SKM-1 (cell line): ENCODE data around the gene LIF.
"Not testable (repeated sequence)": the region's sequence is repeated elsewhere in the genome, so short reads cannot be mapped to it uniquely, and the experiment has no call there.

Experiments
- DNase-seq: peaks from one replicate; lab custom pipeline; 2025; ENCODE audit not compliant: unreplicated experiment; lab: John Stamatoyannopoulos, UW

The LIF gene

DNA sequence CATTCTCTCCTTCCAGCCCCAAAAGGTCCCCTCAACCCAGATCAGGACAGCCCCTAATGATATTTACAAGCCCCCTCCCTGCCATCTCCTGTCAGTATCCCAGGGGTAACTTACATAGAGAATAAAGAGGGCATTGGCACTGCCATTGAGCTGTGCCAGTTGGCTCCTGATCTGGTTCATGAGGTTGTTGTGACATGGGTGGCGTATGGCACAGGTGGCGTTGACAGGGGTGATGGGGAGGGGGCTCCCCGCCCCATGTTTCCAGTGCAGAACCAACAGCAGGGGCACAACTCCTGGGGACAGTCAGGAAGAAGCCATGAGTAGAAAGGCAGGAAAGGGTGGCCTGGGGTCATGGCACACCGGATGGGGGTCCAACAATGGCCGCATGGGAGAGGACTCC lies 1.9 kb downstream of the LIF start:
- DNase-seq = no peak

DNA sequence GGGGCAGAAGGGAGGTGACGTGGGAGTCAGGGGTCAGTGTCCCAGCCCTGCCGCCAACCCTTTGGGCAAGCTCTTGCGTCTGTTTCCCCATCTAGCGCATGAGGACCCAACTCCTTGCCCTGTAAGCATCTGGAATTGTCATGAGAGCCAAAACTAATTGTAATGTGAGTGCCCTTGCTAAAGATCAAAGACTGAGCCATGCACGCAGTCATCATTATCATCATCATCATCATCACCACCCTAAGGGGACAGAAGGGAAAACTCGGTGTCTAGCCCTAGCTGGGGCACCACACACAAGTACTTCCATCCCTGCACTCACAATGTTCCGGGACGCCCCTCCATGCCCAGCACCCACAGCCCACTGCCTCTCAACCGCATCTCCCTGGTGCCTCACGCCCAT lies 2.5 kb downstream of the LIF start:
- DNase-seq = no peak

DNA sequence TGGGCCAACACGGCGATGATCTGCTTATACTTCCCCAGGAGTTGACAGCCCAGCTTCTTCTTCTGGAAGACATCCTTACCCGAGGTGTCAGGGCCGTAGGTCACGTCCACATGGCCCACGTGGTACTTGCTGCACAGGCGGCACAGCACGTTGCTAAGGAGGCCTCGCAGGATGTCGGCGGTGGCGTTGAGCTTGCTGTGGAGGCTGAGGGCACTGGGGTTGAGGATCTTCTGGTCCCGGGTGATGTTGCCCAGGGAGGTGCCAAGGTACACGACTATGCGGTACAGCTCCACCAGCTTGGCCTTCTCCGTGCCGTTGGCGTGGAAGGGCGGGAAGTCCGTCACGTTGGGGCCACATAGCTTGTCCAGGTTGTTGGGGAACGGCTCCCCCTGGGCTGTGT lies 2.9 kb downstream of the LIF start:
- DNase-seq = no peak

DNA sequence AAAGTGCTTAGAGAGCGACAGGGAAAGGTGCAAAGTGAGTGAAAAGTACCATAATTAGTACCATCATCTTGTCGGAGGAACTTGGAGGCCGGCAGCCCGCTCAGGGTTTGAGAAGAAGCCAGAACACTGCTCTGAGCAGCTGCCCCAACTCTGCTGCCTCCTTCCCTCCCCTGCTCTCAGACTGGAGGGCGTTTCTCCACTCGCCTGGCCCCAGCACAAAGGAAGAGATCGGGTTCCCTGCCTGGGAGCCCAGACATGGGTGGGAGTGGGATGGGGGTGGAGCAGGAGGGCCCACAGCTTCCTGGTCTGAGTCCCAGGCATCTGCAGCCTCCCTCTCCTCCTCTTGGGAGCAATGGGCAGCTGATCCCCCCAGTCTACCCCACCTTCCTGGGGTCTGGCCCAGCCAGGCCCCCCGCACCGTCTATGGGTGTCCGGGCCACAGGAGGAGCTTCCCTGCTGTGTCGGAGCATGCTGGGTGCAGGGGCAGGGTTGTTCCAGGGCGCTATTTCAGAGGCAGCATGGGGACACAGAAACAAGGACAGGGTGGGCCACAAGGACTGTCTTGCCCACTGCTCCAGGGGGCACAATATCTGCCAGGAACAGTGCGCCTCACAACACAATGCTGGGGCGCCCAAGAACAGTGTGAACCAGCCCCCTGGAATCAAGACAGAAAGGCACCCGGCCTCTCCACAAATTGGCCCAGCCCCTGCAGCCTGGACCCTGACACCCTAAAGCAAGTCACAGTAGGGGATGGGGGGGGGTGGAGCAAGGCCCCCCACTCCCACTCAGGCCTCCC lies 4.8 kb downstream of the LIF start:
- DNase-seq = no peak

DNA sequence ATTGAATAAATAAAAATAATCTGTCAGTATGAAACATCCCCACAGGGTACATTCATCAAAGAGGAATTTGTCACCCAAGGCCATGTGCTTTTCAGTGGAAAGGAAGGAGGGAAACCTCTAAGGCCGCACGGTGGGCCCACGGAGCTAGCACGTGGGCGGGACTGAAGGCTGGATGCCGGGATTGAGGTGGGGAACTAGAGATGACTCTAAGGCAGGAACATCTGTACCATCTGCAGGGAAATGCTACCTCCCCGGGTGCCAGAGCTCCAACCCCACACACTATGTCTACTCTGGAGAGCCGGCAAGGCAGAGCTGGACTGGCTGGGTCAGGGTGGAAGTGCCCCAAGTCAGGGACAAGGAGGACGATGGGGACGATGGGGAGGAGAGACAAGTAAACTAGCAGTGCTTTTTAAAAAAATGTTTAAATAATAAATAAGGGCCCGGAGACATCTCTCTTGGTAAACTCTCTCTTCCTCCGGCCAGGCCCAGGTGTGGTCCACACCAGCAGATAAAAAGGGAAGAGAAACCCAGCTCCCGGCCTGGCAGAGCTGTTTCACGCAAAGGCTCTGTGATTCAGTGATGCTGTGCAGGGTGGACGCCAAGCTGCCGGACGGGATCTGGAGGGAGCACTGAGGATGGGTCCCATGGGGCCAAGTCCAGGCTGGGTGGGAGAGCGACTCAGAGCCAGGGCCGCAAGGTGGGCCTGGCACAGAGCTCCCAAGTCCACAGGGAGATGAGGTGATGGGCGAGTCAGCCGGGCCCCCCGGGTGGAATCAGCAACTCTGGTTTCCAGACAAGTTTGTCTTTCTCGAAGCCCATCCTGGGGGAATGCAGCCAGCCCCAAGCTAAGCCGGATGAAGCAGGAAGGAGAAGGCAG lies 5.8 kb downstream of the LIF start:
- no peak for DNase-seq

DNA sequence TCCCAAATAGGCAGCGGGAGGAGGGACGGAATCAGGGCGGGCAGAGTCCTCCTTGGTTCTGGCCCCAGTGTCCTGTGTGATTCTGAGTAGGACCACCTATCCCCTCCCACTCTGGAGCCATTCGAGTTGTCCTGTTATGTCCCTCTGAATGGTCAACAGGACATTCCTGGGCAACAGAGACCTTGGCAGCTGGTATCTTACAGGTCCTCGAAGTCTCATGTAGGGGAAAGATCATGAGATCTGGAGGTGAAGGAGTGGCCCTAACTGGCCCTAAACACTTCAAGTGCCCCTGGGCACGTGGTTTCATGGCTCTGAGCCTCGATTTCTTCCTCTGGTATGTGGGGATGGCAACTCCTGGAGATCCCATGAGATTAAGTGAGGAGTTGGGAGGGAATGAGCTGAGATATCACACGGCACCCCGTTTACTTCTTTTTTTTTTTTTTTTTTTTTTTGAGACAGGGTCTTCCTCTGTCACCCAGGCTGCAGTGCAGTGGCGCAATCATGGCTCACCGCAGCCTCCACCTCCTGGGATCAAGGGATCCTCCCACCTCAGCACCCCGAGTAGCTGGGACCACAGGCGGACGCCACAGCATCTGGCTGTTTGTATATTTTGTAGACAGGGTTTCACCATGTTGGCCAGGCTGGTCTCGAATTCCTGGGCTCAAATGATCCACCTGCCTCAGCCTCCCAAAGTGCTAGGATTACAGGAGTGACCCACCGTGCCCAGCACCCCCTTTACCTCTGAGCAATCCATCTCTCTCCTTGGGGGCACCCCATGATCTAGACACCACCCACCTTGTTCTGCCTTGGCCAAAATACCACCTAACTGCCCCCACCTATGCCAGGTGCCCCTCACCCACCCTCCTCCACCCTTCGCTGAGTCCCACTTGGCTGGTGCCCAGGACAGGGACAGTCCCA lies 6.8 kb downstream of the LIF start:
- DNase-seq = no peak

DNA sequence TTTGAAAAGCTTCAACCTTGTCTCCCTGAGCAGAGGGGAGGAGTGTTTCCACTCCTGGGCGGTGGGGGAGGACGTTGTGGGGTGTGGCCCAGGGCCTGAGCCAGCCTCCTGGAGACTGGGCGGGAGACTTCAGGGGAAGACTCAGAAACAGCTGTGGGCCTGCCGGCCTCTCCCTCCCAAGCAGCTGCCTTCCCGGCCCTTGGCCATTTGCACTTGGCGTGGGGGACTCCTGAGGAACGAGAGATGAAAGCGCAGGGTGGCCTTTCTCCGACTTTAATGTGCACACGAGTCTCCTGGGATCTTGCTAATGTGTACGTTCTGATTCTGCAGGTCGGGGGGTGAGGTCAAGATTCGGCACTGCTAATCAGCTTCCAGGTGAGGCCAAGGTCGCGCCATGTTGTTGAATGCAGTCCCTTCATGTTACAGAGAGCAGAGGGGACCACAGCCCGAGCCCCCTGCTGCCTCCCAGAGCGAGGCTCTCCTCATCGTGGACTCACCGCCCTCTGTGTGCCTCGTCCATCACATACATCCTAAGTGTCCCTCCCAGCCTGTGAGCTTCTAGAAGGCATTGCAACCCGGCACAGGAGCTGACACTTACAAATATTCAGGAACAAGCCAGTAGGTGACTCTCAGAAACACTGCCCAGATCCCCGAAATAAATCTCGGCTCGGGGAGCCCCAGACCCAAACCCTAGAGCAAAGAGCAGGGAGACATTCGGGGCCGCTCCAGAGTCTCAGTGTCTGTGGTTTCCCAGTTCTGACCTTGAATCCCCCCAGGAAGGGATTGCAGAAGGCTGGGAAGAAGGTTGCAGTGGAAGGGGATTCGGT lies 7.7 kb downstream of the LIF start:
- no peak for DNase-seq

DNA sequence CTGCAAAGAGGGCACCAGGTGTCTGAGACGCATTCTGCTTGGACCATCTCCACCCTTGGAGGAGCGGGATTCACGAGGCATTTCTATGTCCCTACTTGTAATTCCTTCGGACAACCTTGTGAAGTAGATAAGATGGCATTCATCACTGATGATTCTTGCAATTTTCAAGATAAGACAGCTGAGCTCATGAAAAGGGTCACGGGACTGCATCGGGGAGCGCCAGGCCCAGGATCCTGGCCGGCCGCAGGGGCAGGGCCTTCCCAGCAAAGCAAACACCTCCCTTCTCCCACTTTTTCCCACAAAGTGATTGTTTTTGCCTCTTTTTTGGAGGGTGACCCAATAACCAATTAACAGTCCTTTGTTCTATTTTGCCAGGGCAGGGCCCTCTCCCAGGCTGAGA lies 8.4 kb downstream of the LIF start:
- no peak for DNase-seq

DNA sequence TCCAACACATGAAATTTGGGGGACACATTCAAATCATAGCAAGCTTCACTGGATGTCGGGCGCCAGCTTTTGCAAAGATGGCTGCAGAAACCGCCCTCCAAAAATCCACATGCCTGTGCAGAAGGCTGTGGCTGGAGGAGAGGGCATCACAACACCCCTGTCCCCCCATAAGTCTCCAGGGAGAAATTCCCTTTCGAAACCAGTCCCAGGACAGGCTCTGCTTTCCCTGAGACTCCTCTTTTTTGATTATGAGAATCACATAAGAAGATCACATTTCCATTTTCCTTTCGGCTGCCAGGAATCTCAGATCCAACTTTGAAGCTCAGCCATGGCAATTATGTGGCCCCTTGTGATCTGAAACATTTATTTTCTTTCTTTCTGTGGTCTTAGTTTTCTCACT lies 9.7 kb downstream of the LIF start:
- DNase-seq = no peak

DNA sequence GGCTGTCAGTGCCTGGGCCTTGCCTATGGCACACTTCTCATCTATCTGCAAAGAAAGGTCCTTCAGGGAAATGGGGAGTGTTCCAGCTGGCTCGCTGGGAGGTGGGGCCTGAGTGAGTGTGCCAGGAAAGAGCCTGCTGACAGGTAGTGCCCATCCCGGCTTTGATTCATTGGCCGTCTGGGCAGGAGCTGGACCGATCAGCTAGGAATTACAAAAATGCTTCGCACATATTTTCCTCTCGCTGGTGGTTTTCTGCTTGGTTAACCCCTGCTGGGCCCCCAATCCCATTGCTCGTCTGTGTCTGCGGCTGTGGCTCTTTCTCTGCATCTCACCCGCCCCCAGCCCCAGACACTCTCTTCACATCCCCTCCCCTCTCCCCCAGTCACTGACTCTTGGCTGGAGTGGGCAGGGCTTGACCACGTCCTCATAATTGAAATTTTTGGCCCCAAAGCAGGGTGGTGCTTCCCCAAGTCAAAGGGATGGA lies 10.8 kb downstream of the LIF start:
- DNase-seq = no peak

DNA sequence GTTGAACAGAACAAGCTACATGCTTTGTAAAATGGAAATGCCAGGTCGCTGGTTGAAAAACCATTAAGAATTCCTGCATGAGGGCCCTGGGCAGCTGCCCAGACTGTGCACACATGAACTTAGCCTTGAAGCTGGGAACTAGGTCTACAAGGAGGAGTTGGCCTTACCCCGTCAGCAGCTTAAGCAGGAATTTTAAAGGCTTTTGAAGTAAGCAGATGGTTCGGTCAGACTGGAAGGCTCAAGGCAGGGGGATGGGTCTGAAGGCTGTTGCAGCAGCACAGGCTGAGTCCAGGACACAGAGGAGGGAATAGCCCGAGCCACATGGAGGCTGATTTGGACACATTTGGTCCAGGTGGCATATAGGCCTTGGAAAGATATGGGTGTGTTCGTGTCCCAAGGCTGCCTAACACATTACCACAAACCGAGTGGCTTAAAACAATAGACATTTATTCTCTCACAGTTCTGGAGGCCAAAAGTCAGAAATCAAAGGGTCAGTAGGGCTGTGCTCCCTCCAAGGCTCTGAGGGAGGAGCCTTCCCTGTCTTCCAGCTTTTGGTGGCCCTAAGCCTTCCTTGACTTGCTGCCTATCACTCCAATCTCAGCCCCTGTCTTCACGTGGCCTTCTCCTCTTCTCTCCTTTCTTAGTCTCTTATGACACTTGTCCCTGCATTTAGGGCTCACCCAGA lies 11.6 kb downstream of the LIF start:
- DNase-seq = no peak

DNA sequence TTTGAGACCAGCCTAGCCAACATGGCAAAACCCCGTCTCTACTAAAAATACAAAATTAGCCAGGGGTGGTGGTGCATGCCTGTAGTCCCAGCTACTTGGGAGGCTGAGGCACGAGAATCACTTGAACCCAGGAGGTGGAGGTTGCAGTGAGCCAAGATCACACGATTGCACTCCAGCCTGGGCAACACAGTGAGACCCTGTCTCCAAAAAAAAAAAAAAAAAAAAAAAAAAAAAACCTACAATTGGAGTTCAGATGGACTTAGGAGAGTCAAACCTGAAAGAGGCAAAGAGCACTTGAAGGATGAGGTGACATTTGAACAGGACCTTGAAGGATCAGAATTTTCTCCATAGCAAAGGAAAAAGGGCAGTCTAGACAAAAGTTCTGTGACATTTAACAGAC lies 12.2 kb downstream of the LIF start:
- DNase-seq = not testable (repeated sequence)

DNA sequence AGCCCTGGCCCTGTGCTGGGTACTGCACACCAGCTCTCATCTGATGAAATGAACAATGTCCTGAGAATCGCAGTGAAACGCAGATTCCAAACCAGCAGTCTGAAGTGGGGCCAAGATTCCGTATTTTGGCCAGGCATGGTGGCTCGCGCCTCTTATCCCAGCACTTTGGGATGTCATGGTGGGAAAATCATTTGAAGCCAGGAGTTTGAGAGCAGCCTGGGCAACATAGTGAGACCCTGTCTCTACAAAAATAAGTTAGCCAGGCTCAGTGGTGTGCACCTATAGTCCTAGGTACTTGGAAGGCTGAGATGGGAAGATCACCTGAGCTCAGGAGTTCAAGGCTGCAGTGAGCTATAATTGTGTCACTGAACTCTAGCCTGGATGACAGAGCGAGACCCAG lies 13.0 kb downstream of the LIF start:
- DNase-seq = no peak

DNA sequence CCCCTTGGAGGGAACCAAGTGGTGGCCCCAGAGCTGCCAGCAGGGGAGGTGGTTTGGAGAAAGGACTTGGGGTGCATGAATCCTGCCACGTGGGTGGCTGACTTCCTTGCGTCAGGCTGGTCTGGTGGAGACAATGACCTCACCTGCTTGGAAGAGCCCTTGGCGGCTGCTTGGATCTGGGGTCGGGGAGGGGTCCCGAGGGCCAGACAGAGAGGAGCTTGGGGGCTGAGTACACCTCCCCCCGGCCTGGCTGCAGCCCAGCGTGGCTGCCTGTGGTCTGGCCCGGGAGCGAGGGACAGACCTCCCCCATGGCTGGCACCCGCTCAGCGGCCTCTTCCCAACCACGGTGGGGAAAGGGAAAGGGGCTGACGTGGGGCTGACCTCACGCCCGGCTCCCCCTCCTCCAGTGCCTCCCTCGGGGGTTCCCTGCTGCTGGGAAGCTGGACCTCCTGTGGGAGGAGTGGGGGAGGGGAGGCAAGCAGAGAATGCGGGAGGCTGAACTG lies 13.8 kb downstream of the LIF start:
- no peak for DNase-seq

DNA sequence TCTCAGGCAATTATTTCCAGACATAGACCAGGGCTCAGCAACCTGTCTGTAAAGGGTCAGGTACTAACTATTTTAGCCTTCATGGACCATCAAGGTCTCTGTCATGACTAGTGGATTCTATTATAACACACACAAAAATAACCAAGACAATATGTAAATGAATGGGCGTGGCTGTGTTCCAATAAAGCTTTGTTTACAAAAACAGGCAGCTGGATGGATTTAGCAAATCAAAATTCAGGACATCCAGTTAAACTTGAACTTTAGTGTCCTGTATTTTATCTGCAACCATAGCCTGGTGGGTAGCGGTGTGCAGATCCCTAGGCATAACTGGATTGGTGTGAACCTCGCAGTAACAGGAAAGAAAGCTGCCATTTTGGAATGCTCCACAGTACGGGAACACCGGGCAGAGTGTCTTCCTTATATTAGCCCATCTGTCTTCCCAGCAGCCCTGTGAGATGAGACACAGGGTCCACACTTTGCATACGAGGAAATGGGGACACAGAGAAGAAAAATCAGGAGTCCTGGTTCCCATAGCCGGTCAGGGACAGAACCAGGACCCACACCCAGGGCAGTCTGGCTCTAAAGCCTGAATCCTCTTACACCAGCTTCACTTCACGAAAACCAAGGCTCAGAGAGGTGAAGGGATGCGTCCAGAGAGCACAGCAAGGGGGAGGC lies 15.6 kb downstream of the LIF start:
- DNase-seq = no peak

DNA sequence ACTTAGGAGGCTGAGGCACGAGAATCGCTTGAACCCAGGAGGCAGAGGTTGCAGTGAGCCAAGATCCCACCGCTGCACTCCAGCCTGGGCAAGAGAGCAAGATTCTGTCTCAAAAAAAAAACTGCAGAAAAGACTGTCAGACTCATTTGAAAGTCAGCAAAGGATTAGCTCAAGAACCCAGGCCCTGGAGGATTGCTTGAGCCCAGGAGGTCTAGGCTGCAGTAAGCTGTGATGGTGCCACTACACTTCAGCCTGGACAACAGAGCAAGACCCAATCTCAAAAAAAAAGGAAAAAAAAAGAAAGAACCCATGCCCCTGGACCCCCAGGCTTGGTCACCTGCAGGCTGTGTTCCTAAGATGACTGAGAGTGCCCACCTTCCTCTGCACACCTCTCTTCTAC lies 16.2 kb downstream of the LIF start:
- no peak for DNase-seq

DNA sequence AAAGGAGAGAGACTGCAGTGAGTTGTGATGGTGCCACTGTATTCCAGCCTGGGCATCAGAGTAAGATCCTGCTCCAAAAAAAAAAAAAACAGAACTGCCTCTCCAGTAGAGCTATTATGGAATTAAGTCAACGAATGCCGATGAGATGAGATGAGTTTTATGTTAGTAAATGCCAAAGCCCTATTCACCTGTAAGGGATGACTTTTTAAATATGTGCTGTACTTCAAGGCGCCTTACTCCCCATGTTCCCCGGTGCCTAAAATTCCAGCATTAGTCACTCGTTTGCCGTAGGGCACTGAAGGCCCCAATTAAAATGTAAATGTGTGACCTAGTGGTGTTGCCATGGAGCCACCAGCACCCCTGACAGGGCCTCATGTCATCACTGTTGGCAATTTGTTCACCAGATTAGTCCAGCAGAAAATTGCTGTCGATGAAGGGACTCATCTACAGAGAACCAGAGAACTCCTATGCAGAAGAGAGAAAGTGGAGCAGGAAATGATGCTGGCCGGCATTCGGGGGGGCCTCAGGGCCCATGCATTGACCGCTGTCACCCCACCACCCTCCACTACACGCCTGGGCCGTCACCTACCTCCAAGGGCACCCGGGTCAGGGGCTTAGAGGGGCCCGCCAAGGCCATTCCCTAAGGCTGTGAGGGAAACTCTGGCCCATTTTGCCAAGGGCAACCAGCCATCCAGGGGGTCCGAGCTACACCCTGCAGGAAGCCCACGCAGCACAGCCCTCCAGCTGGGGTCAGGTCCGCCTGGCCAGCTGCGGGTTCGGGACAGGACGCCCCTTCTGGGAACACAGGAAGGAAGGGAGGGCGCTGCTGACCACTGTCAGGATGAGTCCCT lies 17.8 kb downstream of the LIF start:
- DNase-seq = no peak
